ENCODE measurements around the gene DIAPH3. TPM values are rescaled to one million over a fixed set of nuclear protein-coding genes. Genes with fewer than 3 reads are reported as not detected.

The DIAPH3 gene
- total and polyA plus RNA-seq, 8 donors = 3.3 to 19.1 (median 10.6) TPM

GRCh38 chr13:59686798-59687394, 476.8 kb downstream of the DIAPH3 start:
- no peak overlapping the region for H3K27ac ChIP-seq
- ATAC-seq (no peak), DNase-seq (no peak)
- no peaks in the 10 kb centered on the region for H3K36me3 ChIP-seq
- H3K27me3 ChIP-seq = no peaks in the 10 kb centered on the region
- no peak for TF ChIP-seq CTCF (IDR thresholded peaks at IDR 0.05)
- no peaks in the 10 kb centered on the region for H3K4me1 ChIP-seq
- H3K9me3 ChIP-seq = no peaks in the 10 kb centered on the region
- intact Hi-C loops (cut with DNase I) = loop anchor here in 1 of 2 donors (10.0 kb wide), 1 partner anchor 218 kb away; no protein-coding TSS in a partner anchor
- no peak overlapping the region for H3K4me3 ChIP-seq

GRCh38 chr13:59684105-59684504, 479.6 kb downstream of the DIAPH3 start:
- intact Hi-C loops (cut with DNase I) = loop anchor here in 1 of 2 donors (10.0 kb wide), 1 partner anchor 221 kb away; no protein-coding TSS in a partner anchor

GRCh38 chr13:59681636-59682311, 482.0 kb downstream of the DIAPH3 start:
- Histone ChIP-seq H3K36me3 (no peaks in the 10 kb centered on the region), H3K4me3 (no peak overlapping the region), H3K9me3 (no peaks in the 10 kb centered on the region), H3K27me3 (no peaks in the 10 kb centered on the region), H3K4me1 (peaks cover 0 to 4% of the 10 kb centered on the region in 2 donors), H3K27ac (no peak overlapping the region)
- ATAC-seq (no peak), DNase-seq (no peak)
- intact Hi-C loops (cut with DNase I) = loop anchor here in 1 of 2 donors (10.0 kb wide), 1 partner anchor 223 kb away; no protein-coding TSS in a partner anchor
- no peak for TF ChIP-seq CTCF (IDR thresholded peaks at IDR 0.05)

More at GRCh38 chr13:59684105-59684504, 479.6 kb downstream of the DIAPH3 start:
- H3K36me3 ChIP-seq = no peaks in the 10 kb centered on the region
- H3K9me3 ChIP-seq = no peaks in the 10 kb centered on the region
- no peak overlapping the region for H3K27ac ChIP-seq
- no peaks in the 10 kb centered on the region for H3K27me3 ChIP-seq
- no peak for DNase-seq
- no peak for ATAC-seq
- no peak for TF ChIP-seq CTCF (IDR thresholded peaks at IDR 0.05)
- no peak overlapping the region for H3K4me3 ChIP-seq
- H3K4me1 ChIP-seq = peaks cover 0 to 4% of the 10 kb centered on the region in 2 donors

GRCh38 chr13:59680429-59681024, 483.2 kb downstream of the DIAPH3 start:
- ATAC-seq (peak; percentile 54), DNase-seq (peak in 1 of 4 donors; percentile 21)
- no peaks in the 10 kb centered on the region for H3K9me3 ChIP-seq
- H3K27ac ChIP-seq = no peak overlapping the region
- TF ChIP-seq CTCF (IDR thresholded peaks at IDR 0.05) = peak; percentile 16 to 64
- H3K4me1 ChIP-seq = peaks cover 0 to 4% of the 10 kb centered on the region in 2 donors
- no peaks in the 10 kb centered on the region for H3K36me3 ChIP-seq
- no peaks in the 10 kb centered on the region for H3K27me3 ChIP-seq
- H3K4me3 ChIP-seq = no peak overlapping the region
- intact Hi-C loops (cut with DNase I) = loop anchor here in 1 of 2 donors (10.0 kb wide), 1 partner anchor 224 kb away; no protein-coding TSS in a partner anchor

GRCh38 chr13:59679254-59679653, 484.5 kb downstream of the DIAPH3 start:
- peaks cover 0 to 4% of the 10 kb centered on the region in 2 donors for H3K4me1 ChIP-seq
- H3K9me3 ChIP-seq = no peaks in the 10 kb centered on the region
- TF ChIP-seq CTCF (IDR thresholded peaks at IDR 0.05) = no peak
- intact Hi-C loops (cut with DNase I) = loop anchor here in 1 of 2 donors (5.0 kb wide), 1 partner anchor 287 kb away; no protein-coding TSS in a partner anchor
- DNase-seq (no peak), ATAC-seq (no peak)
- no peaks in the 10 kb centered on the region for H3K27me3 ChIP-seq
- H3K36me3 ChIP-seq = no peaks in the 10 kb centered on the region
- H3K27ac ChIP-seq = no peak overlapping the region
- H3K4me3 ChIP-seq = no peak overlapping the region

Measured in left lung (tissue), 10 donors.